KMS-11 (cell line): ENCODE results near the gene RAI14.

ENCODE experiments used
- H2AFZ ChIP-seq: fragments of 200-600 bp; sonication (generic); 2 replicates; pipeline ENCODE4 v1.6.1; 2016; ENCODE audit warnings: antibody characterized with exemption, mixed run types, low read depth
- H3K27ac ChIP-seq: fragments of 200-600 bp; sonication (generic); 2 replicates; pipeline ENCODE4 v1.6.1; 2016; ENCODE audit warnings: mild to moderate bottlenecking, mixed run types
- H3K27me3 ChIP-seq: fragments of 200-600 bp; sonication (generic); 2 replicates; pipeline ENCODE4 v1.6.1; 2017; ENCODE audit warnings: mild to moderate bottlenecking, low read depth, mixed run types, moderate library complexity; ENCODE audit not compliant: insufficient read depth
- H3K36me3 ChIP-seq: fragments of 200-600 bp; sonication (generic); 2 replicates; pipeline ENCODE4 v1.6.1; 2017; ENCODE audit warnings: mild to moderate bottlenecking, mixed run types; ENCODE audit not compliant: insufficient read depth
- H3K4me1 ChIP-seq: fragments of 200-600 bp; sonication (generic); 2 replicates; pipeline ENCODE4 v1.6.1; 2016; ENCODE audit warnings: mild to moderate bottlenecking, low read depth, mixed run types; ENCODE audit not compliant: poor library complexity, severe bottlenecking
- H3K4me2 ChIP-seq: fragments of 200-600 bp; sonication (generic); 2 replicates; pipeline ENCODE4 v1.7.0; 2016; ENCODE audit warnings: mild to moderate bottlenecking, mixed run types
- H3K4me3 ChIP-seq: fragments of 200-600 bp; sonication (generic); IDR thresholded peaks from 2 replicates; pipeline ENCODE4 v1.6.1; 2017; ENCODE audit warnings: low read depth, low read length, mixed read lengths; ENCODE audit not compliant: insufficient read depth
- H3K79me2 ChIP-seq: fragments of 200-600 bp; sonication (generic); 2 replicates; pipeline ENCODE4 v1.6.1; 2016; ENCODE audit warnings: low read depth, mixed run types; ENCODE audit not compliant: insufficient read depth
- H3K9ac ChIP-seq: fragments of 200-600 bp; sonication (generic); 2 replicates; pipeline ENCODE4 v1.6.1; 2016; ENCODE audit warnings: mild to moderate bottlenecking, mixed run types
- H4K20me1 ChIP-seq: fragments of 200-600 bp; sonication (generic); 2 replicates; pipeline ENCODE4 v1.6.1; 2016; ENCODE audit warnings: mild to moderate bottlenecking, mixed run types; ENCODE audit not compliant: insufficient read depth
- TF ChIP-seq, protein P1 (sequence below): fragments of 200-600 bp; sonication (generic); conservative IDR thresholded peaks from 2 replicates; pipeline ENCODE4 v1.6.1; 2017; ENCODE audit warnings: low read depth, mild to moderate bottlenecking, antibody characterized with exemption, low read length, moderate library complexity, mixed read lengths

Gene RAI14

DNA sequence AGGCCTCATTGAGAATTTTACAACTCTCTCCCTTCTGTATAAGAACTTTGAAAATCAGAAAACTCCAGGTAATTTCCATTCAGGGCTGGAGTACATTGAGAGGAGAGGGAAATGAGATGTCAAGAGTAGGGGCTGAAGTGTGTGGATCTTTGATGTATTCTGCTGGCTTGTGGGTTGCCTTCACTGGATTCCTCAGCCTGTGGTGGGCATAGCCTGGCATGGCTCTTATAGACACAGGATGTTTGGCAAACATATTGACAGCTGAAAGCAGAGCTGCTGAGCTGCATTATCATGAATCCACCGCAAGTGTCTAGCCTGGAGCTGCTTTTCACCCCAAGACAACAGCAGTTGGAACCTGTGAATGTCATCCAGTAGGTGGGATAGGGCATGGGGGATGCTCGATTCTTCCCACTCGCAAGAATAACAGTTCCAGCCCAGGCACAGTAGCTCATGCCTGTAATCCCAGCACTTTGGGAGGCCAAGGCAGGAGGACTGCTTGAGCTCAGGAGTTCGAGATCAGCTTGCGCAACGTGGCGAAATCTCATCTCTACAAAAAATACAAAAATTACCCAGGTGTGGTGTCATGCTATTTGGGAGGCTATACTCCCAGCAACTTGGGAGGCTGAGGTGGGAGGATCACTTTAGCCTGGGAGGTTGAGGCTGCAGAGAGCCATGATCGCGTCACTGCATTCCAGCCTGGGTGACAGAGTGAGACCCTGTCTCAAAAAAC is 146.9 kb downstream of the RAI14 start:
- H3K4me2 ChIP-seq: no peak overlapping the region
- H3K27ac ChIP-seq: no peak overlapping the region
- no peak overlapping the region for H3K9ac ChIP-seq
- H3K36me3 ChIP-seq: no peaks in the 10 kb centered on the region
- no peak overlapping the region for H3K4me3 ChIP-seq
- no peaks in the 10 kb centered on the region for H3K4me1 ChIP-seq
- TF ChIP-seq, protein P1, sequence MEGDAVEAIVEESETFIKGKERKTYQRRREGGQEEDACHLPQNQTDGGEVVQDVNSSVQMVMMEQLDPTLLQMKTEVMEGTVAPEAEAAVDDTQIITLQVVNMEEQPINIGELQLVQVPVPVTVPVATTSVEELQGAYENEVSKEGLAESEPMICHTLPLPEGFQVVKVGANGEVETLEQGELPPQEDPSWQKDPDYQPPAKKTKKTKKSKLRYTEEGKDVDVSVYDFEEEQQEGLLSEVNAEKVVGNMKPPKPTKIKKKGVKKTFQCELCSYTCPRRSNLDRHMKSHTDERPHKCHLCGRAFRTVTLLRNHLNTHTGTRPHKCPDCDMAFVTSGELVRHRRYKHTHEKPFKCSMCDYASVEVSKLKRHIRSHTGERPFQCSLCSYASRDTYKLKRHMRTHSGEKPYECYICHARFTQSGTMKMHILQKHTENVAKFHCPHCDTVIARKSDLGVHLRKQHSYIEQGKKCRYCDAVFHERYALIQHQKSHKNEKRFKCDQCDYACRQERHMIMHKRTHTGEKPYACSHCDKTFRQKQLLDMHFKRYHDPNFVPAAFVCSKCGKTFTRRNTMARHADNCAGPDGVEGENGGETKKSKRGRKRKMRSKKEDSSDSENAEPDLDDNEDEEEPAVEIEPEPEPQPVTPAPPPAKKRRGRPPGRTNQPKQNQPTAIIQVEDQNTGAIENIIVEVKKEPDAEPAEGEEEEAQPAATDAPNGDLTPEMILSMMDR: no peak
- H3K79me2 ChIP-seq: no peaks in the 10 kb centered on the region
- no peaks in the 10 kb centered on the region for H3K27me3 ChIP-seq
- no peaks in the 10 kb centered on the region for H4K20me1 ChIP-seq
- no peak overlapping the region for H2AFZ ChIP-seq

DNA sequence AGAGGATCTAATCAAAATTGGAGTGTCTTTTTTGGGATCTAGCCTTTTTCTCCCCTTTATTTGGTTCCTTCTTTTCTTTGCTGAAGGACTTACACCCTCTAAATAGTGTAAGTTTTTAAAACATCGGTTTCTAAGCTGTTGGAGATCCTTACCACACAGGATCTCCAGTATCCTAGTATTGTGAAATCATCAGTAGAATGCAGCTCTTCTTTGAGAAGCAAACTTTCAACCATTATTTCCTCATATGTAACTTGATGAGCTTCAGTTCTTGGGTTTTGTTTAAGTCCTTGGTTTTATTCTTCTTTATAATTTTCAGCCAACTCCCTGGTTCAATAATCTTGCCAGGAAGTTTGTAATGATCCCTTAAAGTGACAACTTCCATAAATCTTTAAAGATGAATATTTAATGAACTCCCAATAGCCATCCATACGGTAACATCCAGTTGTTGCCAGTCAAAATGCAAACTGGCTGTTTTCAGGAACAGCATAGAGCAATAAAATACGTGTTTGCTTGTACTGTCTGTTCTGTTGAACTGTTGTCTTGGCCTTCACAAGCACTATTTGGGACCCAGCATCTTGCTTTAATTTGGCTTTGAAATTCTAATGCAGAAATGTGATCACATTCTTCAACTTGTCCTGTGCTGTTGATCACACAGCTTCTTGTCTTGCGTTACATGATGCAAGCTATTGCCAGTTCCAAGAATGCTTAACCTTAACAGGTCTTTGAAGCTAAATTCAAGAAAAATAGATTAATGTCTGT is 148.0 kb downstream of the RAI14 start:
- Histone ChIP-seq H3K4me1 (no peaks in the 10 kb centered on the region), H3K4me3 (no peak overlapping the region), H4K20me1 (no peaks in the 10 kb centered on the region), H3K4me2 (no peak overlapping the region), H3K27me3 (no peaks in the 10 kb centered on the region), H3K79me2 (no peaks in the 10 kb centered on the region), H3K9ac (no peak overlapping the region), H3K36me3 (no peaks in the 10 kb centered on the region), H3K27ac (no peak overlapping the region), H2AFZ (no peak overlapping the region)
- TF ChIP-seq, protein P1: no peak

DNA sequence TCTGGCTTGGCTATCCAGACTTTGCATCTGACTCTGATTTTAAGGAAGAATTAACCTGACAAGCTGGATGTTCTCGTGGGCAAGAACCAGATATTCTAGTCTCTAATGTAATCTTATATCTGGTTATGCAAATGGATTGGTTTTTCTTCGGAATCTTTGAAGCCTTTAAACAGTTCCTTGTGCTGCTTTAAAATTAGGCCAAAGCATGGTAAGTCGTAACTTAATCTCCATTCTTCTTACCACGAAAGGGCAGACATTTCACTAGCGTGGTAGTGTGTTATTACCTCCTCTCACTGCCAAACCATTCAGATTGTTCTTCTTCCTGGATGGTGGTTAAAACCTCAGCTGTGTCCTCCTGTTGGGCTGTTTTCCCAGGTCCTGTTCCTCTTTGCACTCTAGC is 148.8 kb downstream of the RAI14 start:
- Histone ChIP-seq H3K4me2 (no peak overlapping the region), H3K79me2 (no peaks in the 10 kb centered on the region), H3K36me3 (no peaks in the 10 kb centered on the region), H3K27ac (no peak overlapping the region), H4K20me1 (no peaks in the 10 kb centered on the region), H3K27me3 (no peaks in the 10 kb centered on the region), H3K4me3 (no peak overlapping the region), H3K9ac (no peak overlapping the region), H2AFZ (no peak overlapping the region), H3K4me1 (no peaks in the 10 kb centered on the region)
- TF ChIP-seq, protein P1: no peak

DNA sequence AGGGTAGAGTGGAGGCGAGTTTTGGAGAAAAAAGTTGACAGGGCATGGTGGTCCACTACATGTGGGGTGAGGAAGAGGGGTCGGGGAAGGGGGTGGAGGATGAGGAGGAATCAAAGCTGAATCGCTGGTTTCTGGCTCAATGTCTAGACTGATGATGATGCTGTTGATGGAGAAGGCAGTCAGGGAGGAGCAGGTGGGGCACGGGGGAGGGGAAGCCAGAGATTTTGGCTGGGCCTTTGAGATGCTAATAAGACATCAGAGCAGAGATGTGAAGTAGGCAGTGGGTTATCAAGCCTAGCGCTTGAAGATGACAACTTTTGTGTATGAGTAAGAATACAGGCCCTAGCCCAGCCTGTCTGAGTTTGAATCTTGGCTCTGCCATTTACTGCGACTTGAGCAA is 150.4 kb downstream of the RAI14 start:
- Histone ChIP-seq H3K27me3 (no peaks in the 10 kb centered on the region), H4K20me1 (no peaks in the 10 kb centered on the region), H3K4me1 (no peaks in the 10 kb centered on the region), H3K36me3 (no peaks in the 10 kb centered on the region), H3K9ac (no peak overlapping the region), H3K79me2 (no peaks in the 10 kb centered on the region), H3K4me2 (no peak overlapping the region), H3K27ac (no peak overlapping the region), H3K4me3 (no peak overlapping the region), H2AFZ (no peak overlapping the region)
- TF ChIP-seq, protein P1: no peak
